Stimulated activated CD4-positive, alpha-beta T cell treated with anti-CD3 and anti-CD28 coated beads, Interleukin-12 subunit alpha, Interleukin-12 subunit beta, amount 100 ng/mL, for 4 hours (primary cell): ENCODE measurements around the gene EPHA4.

Experiments
- DNase-seq: peaks from one replicate; pipeline ENCODE4 v3.0.0-alpha.2; 2020

EPHA4 gene

DNA sequence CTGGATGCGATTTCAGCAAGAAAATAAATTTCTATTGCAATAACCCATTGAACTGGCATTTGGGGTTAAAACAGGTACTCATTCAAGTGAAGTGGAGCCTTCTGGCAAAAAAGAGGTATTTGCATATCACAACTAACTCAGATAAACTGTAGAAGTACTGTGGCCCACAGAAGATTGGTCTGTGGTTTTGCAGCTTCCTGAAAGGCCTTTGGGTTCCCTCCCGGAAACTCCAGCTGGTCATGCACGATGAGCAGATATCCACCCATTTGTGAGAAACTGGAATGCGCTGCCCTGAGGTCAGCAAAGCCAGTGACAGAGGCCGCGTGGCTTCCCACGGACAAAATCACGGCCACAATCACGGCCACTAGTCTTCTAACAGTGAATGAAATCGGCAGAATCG is 106.3 kb downstream of the EPHA4 start:
- no peak for DNase-seq

DNA sequence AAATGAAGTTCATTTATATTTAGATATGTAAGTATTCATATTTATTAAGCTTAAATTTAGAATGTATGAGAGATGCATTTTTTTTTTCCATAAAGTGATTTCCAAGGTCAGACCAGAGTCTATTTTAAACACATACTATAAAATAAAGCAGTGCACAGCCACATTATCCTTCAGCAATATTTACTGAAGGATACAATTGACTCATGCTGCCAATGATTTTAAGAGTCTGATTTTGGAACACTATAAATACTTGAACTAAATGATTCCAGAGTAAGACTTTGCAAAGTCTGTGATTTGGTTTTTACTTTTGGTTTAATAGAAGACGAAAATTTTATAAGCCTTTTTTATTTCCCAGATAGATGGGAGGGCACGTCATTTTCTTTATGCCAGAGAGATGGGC is 107.1 kb downstream of the EPHA4 start:
- DNase-seq = no peak

DNA sequence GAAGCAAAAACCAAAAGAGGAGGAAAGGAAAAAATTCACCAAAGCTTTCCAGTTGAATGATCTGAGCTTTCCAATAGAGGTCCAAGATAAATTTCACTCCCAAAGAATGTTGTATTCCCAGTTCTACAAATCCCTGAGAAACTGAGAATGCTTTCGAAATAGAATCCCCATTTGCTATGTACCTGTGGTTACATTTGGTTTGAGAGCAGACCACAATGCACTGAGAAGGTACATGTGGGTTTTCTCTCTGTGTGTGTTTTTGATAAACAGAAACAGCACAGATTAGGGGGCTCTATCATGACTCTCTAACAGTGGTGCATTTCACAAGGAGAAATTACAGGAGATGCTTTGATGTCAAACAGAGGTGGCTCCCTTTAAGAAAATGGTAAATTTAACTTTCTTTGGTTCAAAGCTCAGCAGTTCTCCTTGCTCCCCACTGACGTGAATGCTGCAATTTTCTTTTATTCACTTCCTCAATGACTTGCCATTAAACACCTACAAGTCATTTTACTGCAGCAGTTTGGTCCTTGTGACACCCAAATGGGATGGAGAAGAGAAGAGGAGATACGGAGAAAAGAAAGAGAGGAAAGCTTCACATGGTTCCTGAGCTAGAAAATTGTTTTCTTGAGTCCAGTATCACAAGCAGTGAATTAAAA is 108.7 kb downstream of the EPHA4 start:
- no peak for DNase-seq

DNA sequence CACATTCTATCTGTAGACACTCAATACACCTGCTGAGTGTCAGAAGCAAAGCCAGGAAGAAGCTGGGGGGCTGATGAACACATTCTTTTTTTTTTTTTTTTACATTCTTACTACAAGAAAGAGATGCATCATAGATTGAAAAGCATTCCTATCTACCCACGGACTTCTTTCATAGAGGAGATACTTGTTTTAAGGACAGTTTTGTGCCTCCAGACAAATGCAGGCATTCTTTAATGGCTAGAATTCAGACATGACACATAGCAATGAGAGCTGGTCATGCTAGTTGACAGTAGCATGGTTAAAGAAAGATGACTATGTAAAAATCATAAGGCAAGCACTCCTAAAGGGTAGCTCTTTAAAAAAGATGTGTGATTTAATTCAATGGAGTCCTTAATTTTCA is 110.2 kb downstream of the EPHA4 start:
- DNase-seq = no peak

DNA sequence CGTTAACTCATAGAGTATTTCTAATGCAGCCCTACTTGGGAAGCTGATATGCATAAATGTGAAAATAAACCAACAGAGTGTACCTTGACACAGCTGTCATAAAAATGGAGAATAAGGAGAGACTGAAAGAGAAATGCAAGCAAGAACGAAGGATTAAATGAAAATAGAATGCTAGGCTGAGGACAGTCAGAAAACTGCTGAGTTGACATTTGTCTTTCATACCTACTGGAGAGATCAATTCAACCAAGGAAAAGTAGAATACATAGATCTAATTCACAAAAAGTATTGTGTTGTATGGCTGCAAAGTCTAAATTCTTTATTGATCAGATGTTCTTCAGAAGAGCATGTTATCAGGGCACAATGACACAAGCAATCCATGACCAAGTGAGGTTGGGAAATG is 112.0 kb downstream of the EPHA4 start:
- DNase-seq = no peak

DNA sequence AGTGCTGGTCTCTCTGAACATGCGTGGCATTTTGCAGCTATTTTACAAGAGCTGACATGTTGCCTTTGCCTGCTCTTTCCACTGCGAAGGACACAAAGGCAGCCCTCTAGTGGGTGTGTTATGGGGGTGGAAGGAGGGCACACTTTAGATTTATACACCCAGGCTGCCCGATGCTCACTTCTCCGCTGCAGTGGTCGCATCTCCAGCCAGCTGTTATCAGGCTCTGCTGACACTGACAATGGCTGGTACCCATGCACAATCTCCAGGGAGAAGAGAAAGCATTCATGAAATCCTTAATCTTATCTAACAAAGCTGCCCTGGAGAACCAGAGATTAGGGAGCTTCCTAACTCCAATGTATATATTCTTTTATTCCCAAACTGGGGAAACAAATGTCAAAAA is 113.5 kb downstream of the EPHA4 start:
- DNase-seq = no peak

DNA sequence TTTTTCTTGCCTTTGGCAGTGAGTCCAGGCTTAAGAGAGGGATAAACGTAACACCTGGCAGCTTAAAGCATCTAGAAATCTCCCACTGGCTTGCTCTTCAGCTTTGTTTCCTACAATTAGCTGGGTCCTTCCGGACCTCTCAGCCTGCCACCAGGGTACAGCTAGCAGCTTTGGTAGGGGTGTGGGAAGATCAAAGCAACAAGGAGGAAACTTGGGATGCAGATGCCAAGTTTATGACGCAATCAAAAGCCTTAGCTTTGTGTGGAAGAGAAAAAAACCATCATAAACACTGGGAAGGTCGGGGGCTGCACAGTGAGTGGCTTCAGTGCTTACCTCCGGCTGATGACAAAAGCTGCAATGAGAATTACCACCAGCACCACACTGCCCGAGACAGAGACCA is 116.9 kb downstream of the EPHA4 start:
- no peak for DNase-seq

DNA sequence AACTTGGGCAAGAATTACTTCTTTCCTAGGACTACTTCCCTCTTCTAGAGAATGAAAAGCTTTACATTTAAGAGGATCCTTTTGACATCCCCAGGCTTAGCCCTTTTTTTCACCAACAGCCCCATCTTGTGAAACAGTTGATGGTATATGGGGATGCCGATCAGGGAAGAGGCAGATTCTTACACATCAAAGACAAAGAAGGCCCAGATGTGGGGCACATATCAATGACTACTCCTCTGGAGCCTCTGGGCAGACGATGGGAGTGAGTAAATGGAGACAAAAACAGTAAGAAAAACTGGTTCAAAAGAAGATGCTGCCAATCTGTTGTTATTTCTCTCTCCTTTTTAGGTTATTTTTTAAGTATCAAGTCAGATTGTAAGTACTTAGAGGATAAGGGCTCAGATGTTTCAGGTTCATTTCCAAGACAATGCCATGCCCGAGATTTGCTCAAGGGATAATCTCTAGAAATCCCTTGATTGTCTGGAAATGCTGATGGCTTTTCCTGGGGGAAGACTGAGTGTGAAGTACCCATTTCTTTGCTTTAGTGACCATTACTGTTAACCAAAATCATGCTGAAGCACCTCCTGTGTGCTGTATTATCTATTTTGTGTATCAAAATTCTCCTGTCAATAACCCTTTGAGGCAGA is 117.5 kb downstream of the EPHA4 start:
- no peak for DNase-seq

DNA sequence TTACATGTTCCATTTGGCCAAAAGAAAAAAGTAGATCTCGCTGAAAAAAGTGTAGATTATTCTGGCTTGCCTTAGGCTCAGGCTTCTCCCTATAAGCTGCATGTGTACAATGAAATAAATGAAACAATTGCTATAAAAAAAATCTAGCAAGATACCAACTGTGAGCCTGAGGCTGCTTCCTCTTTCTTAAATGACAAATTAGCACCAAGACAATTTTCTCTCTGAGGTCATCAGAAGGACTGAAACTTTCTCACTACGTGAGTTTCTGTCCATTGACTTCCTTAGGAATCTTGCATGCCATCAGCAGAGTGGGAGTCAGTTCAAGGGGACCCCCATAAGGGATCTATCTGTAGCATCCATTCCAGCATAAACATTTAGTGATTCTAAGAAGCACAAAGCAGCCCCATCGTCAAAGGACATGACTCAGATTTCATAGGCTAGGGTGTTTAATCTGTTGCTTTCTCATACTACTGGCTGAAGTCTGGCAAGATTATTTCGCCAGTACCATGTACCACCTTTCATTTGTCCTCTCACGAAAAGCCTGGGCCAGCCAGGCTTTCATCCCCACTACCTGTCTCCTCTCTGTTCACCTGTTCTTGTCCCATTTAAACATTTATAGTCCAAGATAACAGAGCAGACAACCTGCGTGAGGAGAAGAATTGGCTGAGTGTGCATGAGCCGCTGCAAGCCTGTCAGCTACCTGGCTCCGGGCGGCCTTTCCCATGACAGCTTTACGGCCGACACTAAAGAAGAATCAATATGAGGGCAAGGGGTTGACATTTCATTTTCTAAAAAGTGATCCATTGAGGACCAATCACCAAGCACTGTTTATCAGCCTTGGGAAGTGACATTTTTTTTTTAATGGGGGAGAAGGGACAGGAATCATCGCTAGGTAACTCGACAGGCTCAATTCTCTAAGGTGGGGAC is 120.0 kb downstream of the EPHA4 start:
- no peak for DNase-seq

DNA sequence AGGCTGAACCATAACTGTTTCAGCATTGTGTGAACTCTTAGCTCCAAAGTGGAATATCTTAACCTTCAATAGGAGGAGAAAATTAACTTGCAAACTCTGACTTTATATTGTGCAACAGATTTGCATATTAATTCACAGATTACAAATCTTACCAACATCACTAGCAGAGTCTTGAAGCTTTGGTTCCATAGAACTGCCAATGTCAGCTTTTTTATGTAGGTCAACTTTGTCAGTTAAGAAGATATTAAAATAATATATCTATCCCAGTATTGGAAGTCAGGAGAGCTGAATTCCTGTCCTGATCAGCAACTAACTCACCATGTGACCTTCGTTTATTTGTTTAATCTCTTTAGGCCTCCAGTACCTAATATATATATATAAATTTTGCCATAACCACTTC is 121.8 kb downstream of the EPHA4 start:
- DNase-seq = no peak

DNA sequence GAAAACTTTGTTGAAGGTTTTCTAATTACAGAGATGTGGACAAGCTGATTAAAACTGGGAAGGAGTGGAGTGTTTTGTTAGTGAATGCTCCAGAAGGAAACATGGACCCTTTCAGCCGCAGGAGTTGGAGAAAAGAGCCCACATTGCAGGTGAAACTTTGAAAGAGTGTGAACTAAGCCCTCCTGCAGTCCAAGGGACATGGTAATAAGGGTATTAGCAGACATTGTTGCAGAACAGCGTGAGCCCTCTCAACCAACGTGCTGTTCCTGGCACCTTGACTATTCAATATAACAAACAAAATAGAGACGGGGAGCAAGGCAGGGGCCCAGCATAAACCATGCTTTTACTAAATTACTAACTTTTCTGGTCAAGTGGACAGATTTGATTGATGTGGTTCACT is 122.7 kb downstream of the EPHA4 start:
- no peak for DNase-seq

DNA sequence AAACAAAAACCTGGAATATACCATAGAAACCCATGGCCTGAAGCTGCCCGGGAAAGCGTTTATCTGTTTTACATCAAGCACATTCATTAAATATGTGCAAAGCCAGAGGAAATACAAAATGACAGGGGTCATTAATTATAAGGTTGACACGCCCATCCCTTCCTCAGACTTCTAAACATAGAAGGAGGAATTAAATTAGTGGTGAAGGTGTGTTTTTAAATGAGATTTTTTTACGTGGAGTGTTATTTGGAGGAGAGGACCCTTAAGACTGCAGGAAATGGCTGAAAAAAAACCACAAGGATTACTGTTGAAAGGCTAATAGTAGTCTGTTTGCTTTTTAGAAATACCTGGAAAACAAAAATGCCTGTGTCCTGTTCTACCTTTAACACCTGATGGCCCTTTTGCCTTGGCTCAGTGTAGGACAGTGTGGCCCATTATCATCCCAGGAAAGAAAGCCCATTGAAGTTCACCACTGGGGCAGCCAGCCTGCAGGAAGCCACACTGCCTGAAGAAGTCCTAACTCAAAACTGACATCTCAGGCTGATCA is 123.2 kb downstream of the EPHA4 start:
- DNase-seq = no peak

DNA sequence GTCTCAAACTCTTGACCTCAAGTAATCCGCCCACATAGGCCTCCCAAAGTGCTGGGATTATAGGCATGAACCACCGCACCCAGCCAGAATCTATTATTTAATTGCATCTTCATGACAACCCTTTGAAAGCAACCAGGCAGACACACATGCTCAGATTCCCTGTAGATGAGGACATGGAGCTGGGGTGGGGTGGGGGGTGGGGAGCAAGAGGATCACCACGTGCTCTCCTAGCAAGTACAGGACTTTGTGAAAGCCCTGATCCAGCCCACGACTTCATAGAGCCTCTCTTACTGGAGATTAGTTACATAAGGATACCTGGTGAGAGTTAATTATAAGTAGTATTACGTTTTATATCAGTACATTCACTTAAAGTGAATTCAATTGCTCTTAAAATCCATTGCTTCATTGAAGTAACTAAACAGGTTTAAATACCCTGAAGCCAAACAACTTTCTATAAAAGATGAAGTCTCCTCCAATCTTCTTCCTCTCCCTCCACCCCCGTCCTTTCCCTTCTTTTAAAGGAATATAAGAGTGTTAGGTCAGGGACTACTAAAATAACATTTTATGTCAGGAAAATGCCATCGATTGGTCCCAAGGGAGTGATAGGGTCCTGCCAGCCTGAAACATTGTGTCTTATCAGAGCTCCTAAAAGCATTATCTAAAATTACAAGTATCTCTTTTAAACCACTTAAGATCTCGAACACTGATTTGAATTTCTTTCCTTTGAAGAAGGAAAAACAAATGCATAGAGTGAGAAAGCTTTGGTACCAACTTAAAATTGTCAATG is 123.9 kb downstream of the EPHA4 start:
- DNase-seq = no peak

DNA sequence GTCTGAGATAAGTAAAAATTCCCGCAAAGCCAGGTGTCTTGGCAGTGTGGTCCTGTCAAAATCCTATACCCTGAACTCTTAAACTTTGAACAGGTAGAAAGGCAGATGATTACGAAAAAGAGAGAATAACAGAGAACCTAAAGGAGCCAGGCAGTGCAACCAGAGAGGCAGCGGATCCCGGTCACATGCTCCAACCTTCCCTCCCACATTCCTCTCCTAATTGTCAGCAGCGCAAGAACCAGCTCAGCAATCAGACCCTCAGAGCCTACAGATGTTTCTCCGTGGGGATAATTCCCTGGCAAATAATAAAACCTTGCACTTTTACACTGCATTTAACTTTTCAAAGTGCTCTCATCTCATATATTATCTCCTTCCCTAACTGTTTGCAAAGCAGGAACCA is 124.8 kb downstream of the EPHA4 start:
- DNase-seq = no peak

DNA sequence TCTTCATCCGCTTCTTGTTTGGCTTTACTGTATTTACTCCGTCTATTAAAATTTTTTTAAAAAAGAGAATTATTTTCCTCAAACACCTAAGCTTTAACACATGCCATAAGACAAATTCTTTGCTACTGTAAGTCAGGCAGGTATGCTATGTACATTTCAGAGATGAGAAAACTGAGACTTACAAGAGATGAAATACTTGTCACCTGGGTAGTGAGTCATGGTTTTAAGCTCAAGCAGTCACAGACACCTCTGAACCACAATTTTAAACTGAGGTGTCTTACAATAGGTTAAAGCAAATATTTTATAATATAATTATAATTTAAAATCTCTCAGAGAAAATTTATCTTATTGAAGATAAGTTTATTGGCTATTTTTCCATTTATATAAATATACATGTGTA is 126.0 kb downstream of the EPHA4 start:
- DNase-seq = no peak

DNA sequence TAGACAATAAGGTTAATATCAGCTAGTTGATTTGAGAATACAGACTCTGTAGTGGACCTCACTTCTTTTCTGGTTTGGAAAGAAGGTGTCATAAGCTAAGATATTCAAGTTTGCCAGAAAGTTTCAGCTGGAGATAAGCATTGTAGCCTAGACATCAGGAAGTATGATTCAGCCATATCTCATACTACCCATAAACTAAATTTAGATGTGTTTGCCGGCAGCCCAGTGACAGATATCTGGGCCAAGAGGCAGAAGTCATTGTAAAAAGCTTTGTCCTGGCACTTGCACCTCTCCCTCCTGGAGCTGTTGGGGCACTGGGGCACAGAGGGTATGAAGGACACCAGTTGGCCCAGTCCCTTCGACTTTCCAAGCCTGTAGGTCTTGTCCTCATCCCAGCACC is 128.0 kb downstream of the EPHA4 start:
- DNase-seq = no peak

DNA sequence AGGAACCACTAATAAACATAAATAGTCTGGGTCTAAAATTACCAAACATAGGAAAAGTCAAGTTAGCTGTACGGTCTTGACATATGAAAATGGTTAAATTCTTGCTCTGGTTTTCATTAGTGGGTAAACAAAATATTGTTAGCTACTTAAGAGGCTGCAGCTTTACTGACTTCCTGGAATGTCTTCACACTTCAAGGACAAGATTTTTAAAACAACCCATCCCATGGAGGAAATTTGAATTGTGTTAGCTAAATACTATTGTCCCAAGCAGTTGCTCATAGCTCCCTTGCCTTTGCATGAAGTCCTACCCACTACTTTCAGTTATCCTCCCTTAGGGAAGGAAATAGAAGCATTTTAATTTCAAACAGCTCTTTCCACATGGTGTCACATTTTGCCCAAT is 128.5 kb downstream of the EPHA4 start:
- DNase-seq = no peak

DNA sequence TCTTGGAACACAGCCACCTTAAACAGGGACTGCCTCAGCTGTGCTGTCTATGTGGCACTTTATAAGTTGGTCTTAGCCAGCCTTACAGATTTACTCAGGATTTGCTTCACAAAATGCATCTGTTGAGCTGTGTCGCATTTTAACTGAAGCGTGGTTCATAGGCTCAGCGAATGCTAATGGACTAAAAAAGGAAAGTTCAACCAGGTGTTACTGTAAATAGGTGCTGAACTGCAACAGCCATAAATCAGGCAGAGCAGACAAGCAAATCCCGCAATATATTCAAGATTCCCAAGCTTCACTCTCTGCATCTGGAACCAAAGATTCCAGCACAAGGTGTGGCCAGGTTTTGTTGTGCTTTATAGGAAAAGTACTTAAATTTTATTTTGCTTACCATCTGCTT is 130.0 kb downstream of the EPHA4 start:
- DNase-seq = no peak

DNA sequence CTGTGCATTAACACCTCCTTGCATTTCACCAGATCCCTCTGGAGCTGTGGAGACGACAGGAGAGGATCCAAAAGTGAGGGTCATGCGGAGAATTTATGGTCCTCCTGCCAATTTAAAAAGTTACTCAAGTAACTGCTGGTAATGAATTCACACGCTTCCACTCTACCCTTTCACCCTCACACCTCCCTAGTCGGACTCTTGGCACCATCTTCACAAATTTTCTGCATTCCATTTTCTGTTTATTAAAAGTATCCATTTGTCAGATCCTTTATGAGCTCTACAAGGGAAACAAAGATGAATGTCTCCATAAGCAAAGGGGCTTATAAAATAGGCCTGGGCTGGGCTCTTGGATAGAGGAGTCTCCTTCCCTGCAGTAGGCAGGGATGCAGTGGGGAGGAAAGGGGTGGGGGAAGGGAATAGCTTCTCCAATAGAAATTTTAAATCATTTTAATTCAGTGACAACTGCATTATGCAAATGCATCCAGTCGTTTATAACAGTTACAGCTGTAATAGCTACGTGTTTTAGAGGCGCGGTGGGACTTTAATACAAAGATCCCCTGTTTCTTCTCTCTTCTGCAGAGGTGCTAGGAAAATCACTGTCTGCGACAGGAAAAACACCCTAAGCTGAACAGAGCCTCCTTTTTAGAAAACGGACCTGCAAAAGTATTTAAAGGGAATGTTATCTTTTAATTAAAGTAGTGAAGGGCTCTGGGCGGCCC is 132.2 kb downstream of the EPHA4 start:
- no peak for DNase-seq

DNA sequence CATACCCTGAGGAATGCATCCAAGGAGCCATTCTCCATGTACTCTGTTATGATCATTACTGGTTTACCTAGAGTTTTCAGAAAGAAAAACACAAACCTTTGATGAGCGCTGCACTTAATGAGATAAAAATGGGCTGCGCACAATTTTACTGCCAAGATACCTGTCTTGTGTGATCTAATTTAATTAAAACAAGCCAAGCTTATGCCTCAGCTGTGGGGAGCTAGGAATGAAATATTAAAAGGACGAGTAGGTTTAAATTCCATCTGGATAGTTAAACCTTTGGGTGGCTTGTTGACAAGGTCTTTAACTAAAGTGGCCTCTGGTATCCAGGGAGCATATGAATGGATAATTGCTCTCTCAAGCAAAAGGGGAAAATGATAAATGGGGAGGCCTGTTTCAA is 135.0 kb downstream of the EPHA4 start:
- DNase-seq = no peak

DNA sequence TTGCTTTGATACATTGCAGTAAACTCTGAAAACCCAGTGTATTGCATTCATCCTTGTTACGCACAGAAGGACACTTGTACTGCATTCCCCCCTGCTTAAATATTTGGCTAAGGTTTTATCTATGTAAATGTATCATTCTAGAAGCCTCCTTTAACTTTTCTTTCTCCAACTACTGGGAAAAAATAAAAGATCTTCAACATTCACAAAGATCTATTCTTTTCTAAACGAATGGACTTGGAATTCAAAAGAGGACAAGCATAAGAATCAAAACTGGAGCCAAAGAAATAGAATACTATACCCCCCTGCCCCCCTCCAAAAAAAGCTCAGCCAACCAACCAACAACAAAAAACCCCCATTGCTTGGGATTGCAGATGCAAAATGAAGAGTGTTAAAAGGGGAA is 136.9 kb downstream of the EPHA4 start:
- DNase-seq = no peak

DNA sequence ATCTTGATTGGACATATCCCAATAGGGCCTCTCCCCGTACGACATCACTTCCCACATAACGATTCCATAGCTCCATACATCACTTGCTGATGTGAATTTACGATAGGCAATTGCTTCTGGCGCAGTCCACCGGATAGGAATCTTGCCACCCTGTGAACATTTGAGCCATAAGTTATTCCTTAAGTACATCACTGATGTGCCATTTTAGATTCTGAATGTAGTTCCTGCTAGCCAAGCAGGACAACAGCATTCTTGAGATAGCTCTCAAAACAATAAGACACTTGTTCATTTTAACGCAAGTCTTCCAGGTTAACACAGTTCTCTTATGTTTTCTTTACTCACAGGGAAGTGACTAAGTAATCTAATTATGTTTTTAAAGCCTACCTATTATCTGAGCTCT is 138.0 kb downstream of the EPHA4 start:
- no peak for DNase-seq
